ENCODE results near the gene MORC3. TPM values are rescaled to one million over a fixed set of nuclear protein-coding genes. Genes with fewer than 3 reads are reported as not detected.
"Not testable (repeated sequence)": the region's sequence is repeated elsewhere in the genome, so short reads cannot be mapped to it uniquely, and the experiment has no call there.

The MORC3 gene
- total and polyA plus RNA-seq, 3 donors from 2014 or later = 21.4 to 48.0 (median 45.6) TPM

DNA sequence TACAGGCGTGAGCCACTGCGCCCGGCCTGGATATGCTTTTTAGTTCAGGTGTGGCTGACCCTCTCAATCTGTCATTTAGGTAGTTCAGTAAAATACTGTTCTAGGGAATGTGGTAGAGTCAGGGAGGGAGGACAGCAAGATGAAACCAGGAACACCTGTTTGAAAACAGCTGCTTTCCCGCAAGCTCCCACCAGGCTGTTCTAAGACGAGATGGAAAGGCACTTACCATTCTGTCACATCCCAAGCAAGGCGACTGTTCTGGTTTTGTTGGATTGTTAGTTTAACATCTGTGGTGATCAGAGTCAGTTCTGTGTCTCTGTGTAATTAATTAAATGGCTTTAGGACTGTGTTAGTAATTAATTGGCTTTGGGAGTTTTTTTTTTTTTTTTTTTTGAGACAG lies 68.1 kb downstream of the MORC3 start:
- TF ChIP-seq CTCF (IDR thresholded peaks at IDR 0.05) (no peak), POLR2A (IDR thresholded peaks at IDR 0.05) (no peak)
- H3K9me3 ChIP-seq = no peaks in the 10 kb centered on the region
- H3K36me3 ChIP-seq (ENCODE audit: low read depth, missing control alignments) = no peaks in the 10 kb centered on the region
- H3K27ac ChIP-seq = no peak overlapping the region
- no peak for DNase-seq
- H3K4me1 ChIP-seq = no peaks in the 10 kb centered on the region
- intact Hi-C loops (cut with DNase I; ENCODE audit: low total_unique reads) = no loop called here
- 95 to 96% methylated on average over 6 of the region's 6 CpGs for WGBS, 2 donors
- no peaks in the 10 kb centered on the region for H3K27me3 ChIP-seq
- H3K4me3 ChIP-seq = no peak overlapping the region

GRCh38 chr21:36388835-36389234 lies 68.8 kb downstream of the MORC3 start:
- no peak overlapping the region for H3K27ac ChIP-seq
- no peaks in the 10 kb centered on the region for H3K36me3 ChIP-seq (ENCODE audit: low read depth, missing control alignments)
- H3K27me3 ChIP-seq = no peaks in the 10 kb centered on the region
- TF ChIP-seq CTCF (IDR thresholded peaks at IDR 0.05) = no peak
- TF ChIP-seq POLR2A (IDR thresholded peaks at IDR 0.05) = no peak
- DNase-seq = no peak
- H3K4me3 ChIP-seq = no peak overlapping the region
- WGBS, 2 donors = 71 to 78% methylated on average over 8 to 10 of the region's 10 CpGs
- no peaks in the 10 kb centered on the region for H3K9me3 ChIP-seq
- H3K4me1 ChIP-seq = no peaks in the 10 kb centered on the region
- intact Hi-C loops (cut with DNase I; ENCODE audit: low total_unique reads) = no loop called here

- H3K36me3 ChIP-seq (ENCODE audit: low read depth, missing control alignments); H3K27ac ChIP-seq; H3K27me3 ChIP-seq; H3K4me3 ChIP-seq; DNase-seq; H3K9me3 ChIP-seq; H3K4me1 ChIP-seq; intact Hi-C loops (cut with DNase I; ENCODE audit: low total_unique reads): not testable (repeated sequence)
- WGBS, 2 donors = 90 to 92% methylated on average over 6 of the region's 6 CpGs
Observed at GRCh38 chr21:36391649-36392048, 71.7 kb downstream of the MORC3 start.

DNA sequence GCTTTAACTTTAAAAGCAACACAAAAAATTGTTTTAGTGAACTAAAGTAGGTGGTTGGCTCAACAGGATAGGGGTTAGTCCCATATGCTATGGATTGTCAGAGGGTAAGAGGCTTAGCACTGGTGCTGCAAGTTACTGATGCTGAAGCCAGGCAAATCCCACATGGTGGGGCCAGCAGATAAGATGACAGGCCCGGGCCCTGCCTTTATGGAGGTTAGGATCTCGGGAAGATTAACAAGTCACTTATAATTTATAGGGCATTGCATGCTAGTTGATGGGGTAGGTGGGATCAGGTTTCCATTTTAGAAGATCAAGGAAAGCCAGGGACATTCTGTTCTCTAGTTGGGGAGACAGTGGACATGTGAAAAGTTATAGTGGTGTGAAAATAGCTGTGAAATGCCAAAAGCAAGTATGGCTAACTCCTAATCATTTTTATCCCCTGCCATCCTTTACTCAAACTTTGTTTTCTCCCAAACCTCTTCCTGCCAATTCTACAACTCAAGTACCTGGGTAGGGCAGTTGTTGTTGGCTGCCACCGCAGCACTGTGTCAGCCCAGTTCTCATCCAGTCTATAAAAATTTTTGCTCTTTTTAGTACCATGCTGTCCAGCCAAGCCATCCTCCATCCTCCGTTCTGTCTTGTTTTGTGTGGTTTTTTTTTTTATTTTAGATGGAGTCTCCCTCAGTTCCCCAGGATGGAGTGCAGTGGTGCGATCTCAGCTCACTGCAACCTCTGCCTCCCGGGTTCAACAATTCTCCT lies 75.5 kb downstream of the MORC3 start:
- no peak for DNase-seq
- H3K4me3 ChIP-seq = no peak overlapping the region
- TF ChIP-seq POLR2A (IDR thresholded peaks at IDR 0.05) = no peak
- no peak for TF ChIP-seq CTCF (IDR thresholded peaks at IDR 0.05)
- intact Hi-C loops (cut with DNase I; ENCODE audit: low total_unique reads) = no loop called here
- H3K9me3 ChIP-seq = no peaks in the 10 kb centered on the region
- H3K4me1 ChIP-seq = no peaks in the 10 kb centered on the region
- no peak overlapping the region for H3K27ac ChIP-seq
- no peaks in the 10 kb centered on the region for H3K36me3 ChIP-seq (ENCODE audit: low read depth, missing control alignments)
- no peaks in the 10 kb centered on the region for H3K27me3 ChIP-seq
- WGBS, 2 donors = 80 to 94% methylated on average over 6 of the region's 6 CpGs

DNA sequence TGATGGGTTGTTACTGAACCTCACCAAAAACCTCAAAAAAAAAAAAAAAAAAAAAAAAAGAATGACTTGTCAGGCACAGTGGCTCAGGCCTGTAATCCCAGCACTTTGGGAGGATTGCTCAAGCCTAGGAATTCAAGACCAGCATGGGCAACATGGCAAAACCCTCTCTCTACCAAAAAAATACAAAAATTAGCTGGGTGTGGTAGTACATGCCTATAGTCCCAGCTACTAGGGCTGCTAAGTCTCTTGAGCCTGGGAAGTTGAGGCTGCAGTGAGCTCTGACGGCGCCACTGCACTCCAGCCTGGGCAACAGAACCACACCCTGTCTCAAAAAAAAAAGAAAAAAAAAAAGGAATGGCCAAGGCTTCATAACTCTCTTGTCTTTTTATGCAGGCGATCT lies 76.3 kb downstream of the MORC3 start:
- no peaks in the 10 kb centered on the region for H3K9me3 ChIP-seq
- no peaks in the 10 kb centered on the region for H3K27me3 ChIP-seq
- no peak overlapping the region for H3K27ac ChIP-seq
- no peaks in the 10 kb centered on the region for H3K36me3 ChIP-seq (ENCODE audit: low read depth, missing control alignments)
- intact Hi-C loops (cut with DNase I; ENCODE audit: low total_unique reads) = no loop called here
- 87 to 90% methylated on average over 3 of the region's 3 CpGs for WGBS, 2 donors
- no peak for DNase-seq
- no peak for TF ChIP-seq CTCF (IDR thresholded peaks at IDR 0.05)
- no peak for TF ChIP-seq POLR2A (IDR thresholded peaks at IDR 0.05)
- H3K4me3 ChIP-seq = no peak overlapping the region
- no peaks in the 10 kb centered on the region for H3K4me1 ChIP-seq

Measured in testis (tissue), 3 donors.